Stimulated activated CD8-positive, alpha-beta memory T cell treated with anti-CD3 and anti-CD28 coated beads, Interleukin-15, amount 100 ng/mL, for 1 hour (primary cell): ENCODE measurements around the gene PLSCR4.

ENCODE experiments used
- DNase-seq: peaks from one replicate; pipeline ENCODE4 v3.0.0-alpha.2; 2020; ENCODE audit warnings: low read depth

Gene PLSCR4

DNA sequence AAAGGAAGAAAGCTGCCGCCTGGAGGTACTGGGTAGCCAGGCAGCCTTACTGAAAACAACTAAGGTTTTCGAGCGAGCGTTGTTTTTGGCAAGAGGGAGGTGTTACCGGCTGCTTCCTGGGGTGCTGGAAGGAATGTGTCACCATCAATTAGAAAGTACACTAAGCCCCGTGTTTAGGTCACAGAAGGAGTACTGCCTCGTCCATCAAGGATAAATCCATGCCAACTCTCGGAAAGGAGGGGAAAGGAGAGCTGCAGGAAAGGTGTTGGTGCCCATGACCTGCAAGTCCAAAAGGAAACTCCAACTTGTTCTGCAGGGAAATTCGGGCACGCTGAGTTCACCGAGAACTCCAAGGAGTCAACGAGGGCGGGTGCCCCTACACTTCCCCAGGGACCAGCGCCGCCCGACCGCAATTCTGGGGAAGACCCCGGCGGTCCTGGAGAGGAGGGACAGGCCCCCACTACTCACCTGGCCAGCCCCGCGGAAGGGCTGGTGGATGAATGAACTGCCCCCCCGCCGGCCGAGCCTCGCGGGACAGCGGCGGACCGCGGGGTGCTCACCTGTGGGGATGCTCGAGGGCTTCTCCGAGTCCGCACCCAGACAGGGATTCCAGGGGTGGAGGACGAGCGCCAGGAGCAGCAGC, 90.5 kb downstream of the PLSCR4 start:
- DNase-seq = no peak

DNA sequence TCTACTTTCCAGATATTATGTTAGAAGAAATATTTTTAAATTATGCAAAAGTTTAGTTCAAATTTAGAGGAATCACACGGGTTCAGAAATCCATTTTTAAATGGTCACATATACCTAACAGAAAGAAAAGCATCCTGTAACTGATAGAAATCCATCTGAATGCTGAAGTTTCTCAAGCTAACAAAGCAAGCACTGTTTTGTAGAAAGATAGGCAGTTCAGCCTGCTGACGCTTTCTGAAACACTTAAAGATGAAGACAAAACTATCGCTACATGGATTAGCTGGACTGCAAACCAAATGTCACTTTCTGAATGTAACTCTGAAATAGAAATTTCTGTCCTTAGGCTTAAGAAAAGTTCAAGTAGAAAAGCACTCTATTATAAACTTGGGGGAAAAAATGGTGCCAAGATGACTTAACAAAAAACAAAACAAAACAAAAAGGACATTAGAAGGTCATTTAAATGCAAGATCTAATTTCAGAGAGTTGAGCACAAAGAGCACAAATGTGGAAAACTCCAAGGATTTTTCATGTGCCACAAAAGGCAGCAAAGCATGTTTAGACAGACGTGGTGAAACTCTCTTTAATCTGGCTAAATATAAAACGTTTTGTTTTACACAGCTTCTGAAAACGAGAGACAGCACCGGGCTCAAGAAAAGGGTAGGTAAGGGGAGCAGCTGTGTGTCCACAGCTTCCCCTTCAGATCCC, 91.1 kb downstream of the PLSCR4 start:
- no peak for DNase-seq

DNA sequence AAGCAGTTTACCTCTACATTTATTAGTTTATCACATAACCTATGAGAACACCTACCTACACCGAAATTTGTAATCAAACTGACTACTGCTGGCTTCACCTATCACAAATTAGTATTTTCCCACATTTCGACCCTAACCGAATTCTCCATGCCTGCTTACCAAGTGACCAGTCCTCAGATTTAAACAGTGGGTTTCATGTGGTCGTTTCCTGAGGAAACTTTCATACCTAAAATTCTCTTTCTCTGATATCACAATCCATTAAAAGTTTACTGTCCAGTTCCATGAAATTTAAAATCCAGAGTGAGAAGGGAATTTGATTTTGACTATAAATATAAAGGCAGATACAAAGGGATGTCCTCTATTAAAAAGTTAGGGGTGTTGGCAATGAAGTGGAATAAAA, 91.9 kb downstream of the PLSCR4 start:
- DNase-seq = no peak

DNA sequence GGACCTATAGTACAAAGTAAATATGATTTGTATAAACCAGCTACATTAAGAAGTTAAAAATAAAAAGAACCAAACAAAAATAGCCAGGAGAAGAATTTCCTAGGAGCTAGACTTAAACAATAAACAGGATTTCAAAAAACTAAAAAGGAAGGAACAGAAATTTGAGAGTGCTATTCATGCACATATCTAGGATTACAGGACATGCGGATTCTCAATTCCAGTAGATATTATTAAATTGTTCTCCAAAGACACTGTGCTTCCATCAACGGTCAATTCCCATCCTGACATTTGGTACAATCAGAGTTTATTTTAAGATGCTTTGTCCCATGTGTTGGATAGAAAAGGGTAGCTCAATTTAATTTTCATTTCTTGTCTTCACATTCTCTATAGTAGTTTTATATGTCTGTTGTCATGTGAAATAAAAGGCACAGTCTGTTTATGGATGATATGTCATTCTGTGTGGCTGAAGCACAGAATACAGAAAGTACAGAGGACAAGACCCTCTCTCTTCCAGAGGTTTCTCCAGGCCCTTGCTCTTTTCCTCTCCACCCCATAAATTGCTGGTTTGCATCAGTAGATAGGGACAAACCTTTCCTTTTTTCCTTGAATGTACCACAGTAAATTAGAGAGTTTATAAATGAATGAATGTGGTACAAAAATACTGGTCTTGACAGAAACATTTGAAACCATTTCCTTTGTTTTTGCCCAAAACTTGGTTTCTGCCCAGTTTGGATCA, 93.4 kb downstream of the PLSCR4 start:
- no peak for DNase-seq

DNA sequence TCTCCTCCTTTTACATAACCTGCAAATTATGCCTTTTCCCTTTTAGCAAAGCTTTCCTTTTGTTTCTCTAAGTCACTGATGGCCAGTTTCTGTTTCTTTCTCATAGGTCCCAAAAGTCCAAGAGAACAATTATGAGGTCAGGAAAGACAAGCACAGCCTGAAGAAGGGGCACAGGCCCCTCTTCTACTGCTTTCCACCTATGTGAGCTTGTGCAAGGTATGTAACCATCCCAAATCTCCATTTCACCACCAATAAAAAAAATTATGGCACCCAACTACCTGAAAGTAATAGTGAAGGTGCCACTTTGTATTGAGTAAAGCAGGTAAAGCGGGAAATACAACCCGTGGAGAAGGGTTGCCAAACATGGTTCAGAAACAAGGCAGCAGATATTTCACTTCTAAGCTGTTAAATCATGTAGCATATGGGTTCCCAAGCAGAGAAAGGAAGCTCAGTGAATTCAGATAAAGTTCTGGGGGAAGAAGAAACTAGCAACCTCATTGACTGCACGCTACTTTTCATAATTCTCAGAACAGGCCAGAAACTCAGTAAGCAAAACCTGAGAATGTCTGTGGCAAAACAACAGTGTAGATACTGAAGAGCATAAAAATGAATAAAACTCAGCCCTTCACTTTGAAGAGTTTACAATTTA, 94.1 kb downstream of the PLSCR4 start:
- no peak for DNase-seq

DNA sequence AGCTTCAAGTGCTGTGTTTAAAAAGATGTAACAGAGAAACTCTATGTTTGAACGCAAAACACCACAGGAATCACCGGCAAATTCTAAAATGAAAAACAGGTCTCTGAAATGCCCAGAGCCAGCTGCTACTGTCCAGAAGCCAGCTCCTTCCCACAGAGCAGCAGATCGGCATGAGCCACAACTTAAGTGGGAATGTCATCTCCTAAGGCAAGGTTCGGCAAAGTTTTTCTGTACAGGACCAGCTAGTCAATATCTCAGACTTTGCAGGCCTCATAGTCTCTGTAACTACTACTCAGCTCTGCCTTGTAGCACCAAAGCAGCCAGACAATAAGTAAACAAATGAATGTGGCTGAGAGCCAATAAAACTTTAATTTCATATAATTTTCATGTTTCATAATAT, 94.8 kb downstream of the PLSCR4 start:
- no peak for DNase-seq

DNA sequence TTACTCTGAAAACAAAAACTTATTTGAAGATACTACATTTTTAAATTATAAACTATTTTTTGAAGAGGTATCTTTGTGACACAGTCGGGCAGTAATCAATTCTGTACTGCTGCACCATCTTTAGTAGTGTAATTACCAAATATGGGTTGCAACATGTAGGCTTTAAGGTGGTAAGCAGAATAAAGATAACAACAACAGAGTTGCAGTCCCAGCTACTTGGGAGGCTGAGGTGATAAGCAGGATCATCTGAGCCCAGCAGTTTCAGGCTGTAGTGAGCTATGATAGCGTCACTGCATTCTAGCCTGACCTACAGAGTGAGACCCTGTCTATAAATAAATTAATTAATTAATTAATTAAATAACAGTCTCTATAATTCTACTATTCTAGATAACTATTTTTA, 95.9 kb downstream of the PLSCR4 start:
- no peak for DNase-seq

DNA sequence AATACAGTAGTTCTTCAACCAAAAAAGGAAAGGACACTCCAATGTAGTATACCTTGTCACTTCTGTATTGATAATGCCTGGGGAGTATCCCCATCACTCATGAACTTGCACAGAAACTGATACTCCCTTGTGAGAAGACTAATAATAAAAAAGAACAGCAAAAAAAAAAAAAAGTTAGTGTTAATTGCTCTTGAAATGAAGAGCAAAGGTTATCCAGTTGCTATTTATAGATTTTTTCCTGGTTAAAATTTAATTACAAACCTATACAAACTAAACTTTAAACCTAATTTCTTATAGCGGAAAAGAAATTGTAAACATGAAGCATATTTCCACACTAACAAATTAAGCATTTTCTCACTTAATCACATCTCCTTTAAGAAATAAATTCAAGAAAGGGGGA, 96.6 kb downstream of the PLSCR4 start:
- DNase-seq = no peak

DNA sequence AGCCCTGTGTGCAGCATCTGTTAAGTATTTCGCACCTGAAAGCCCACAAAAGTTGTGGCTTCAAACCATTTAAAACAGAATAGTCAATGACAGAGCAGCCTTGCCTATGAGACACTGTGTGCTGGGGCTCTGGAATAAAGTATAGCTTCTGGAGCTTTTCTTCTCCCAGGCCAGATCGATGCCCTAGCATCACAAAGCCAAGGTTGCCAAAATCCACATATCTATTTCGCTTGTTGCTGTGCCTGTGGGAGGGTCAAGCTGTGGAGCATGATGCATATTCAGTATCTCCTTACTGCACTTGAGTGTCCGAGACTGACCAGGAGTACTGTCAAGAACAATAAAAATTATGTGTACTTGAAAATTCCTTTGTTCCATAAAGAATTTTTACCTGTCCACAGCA, 97.5 kb downstream of the PLSCR4 start:
- no peak for DNase-seq

DNA sequence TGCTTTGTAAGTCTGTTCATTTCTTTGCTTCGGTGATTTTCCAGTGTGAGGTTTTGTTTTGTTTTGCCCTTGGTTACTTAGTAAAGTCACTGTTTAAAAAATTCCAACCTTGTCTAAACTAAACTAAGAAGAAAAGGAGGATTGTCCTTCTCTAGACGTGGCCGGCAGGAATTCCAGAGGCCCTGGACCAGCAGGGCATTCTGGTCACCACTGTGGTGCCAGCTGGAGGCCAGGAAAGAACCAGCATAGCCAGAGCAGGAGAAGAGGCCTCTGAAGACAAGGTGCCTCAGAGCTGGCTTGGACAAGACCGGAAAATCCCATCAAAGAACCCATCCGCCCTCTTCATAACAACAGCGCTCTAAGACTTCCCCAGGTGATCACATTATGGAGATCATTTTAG, 98.1 kb downstream of the PLSCR4 start:
- DNase-seq = no peak

DNA sequence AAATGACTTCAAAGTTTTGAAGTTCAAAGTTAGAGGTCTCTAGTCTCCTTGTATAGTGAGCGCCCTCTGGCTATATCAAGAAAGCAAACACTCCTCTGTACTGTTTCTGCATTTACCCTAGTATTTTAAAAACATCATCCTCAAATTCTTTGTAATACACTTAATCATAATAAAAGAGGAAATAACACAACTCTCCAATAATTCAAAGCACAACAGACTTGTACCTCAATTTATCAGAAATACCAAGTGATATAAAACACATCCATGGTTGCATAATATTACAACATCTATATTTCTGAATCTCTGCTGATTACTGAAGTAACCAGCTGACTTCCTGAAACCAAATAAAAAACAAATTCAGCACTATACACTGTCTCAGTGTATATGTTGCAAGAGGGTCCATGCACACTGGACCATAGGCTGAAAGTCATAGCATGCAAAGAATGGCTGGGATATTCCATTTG, 102.4 kb downstream of the PLSCR4 start:
- DNase-seq = no peak

DNA sequence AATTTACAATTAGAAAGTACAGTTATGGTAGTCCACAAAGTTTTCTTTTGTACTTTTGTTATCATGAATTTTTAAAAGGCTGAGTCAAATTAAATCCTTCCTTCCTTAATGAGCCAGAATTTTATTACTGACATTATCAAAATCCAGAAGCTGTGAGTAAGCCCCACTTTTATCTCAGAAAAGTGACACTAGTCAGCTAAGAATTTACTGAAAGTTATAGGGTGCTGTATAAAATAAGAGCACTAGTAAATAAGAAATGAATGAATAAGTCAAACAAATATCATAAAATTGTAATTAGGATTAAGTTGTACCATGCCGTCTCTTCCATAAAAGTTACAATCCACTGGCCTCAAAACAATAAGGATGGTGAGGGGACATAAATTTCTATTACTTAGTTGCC, 105.3 kb downstream of the PLSCR4 start:
- DNase-seq = no peak

DNA sequence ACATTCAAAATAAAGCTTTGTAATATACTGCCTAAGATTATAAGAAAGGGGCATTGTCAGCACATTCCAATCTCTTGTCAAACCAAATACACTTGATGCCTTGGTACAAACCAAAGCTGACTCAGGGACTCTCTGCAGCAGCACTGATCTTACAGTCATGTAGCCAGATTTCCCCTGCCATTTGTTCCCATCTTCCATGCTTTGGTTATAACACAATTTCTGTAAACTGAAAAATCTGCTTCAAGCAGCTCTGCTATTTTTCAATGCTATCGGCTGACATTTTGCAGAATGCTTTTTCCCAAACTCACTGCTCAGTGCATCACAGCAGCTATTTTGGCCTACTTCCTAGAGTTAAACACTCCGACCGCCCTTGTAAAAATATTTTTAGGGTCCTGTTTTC, 108.1 kb downstream of the PLSCR4 start:
- DNase-seq = no peak
